ENCODE results near the gene TRHDE. TPM values are rescaled to one million over a fixed set of nuclear protein-coding genes. Genes with fewer than 3 reads are reported as not detected.

The TRHDE gene
- total RNA-seq, 1 experiment from 2014 or later, result 5.5 TPM

- TF ChIP-seq ZSCAN18 (CRISPR knock-in tag; IDR thresholded peaks at IDR 0.05) (no peak), ZNF396 (CRISPR knock-in tag; IDR thresholded peaks at IDR 0.05; ENCODE audit: borderline replicate concordance) (no peak), SP1 (CRISPR knock-in tag; conservative IDR thresholded peaks at IDR 0.05) (peak; percentile 49; the same call in 1 of the 2 replicates), ETV6 (CRISPR knock-in tag; IDR thresholded peaks at IDR 0.05) (peak; percentile 50; the same call in 1 of the 2 replicates), SMAD3 (CRISPR knock-in tag; IDR thresholded peaks at IDR 0.05; ENCODE audit: borderline replicate concordance) (no peak), ZNF532 (CRISPR knock-in tag; IDR thresholded peaks at IDR 0.05; ENCODE audit: borderline replicate concordance) (no peak), IRF1 (CRISPR knock-in tag; IDR thresholded peaks at IDR 0.05) (no peak)
Observed at GRCh38 chr12:72612171-72612570, 340.0 kb downstream of the TRHDE start (continued).

- ChIA-PET POLR2A (no interaction called here), CTCF (no interaction called here)
- no peaks in the 10 kb centered on the region for H3K9me3 Mint-ChIP-seq
- TF ChIP-seq ZNF423 (CRISPR knock-in tag; IDR thresholded peaks at IDR 0.05) (no peak), CREB1 (CRISPR knock-in tag; IDR thresholded peaks at IDR 0.05) (no peak), TEAD4 (CRISPR knock-in tag; IDR thresholded peaks at IDR 0.05) (no peak), ZNF532 (CRISPR knock-in tag; IDR thresholded peaks at IDR 0.05; ENCODE audit: borderline replicate concordance) (no peak), CDX4 (CRISPR knock-in tag; IDR thresholded peaks at IDR 0.05; ENCODE audit: borderline replicate concordance) (no peak), ATF1 (CRISPR knock-in tag; IDR thresholded peaks at IDR 0.05) (no peak), MLX (CRISPR knock-in tag; IDR thresholded peaks at IDR 0.05) (no peak), AR (CRISPR knock-in tag; IDR thresholded peaks at IDR 0.05) (no peak), ZBTB21 (CRISPR knock-in tag; IDR thresholded peaks at IDR 0.05; ENCODE audit: borderline replicate concordance) (no peak), NR2C2 (CRISPR knock-in tag; IDR thresholded peaks at IDR 0.05) (no peak)
- no peak for ATAC-seq
- no peak overlapping the region for H3K4me3 Mint-ChIP-seq
- no peak for DNase-seq (ENCODE audit: low spot score)
- H3K27ac Mint-ChIP-seq, result no peak overlapping the region
- H3K36me3 Mint-ChIP-seq, result no peaks in the 10 kb centered on the region
- H3K4me1 Mint-ChIP-seq, result peaks cover 29% of the 10 kb centered on the region
- no peaks in the 10 kb centered on the region for H3K27me3 Mint-ChIP-seq (ENCODE audit: low read depth)
Observed at GRCh38 chr12:72618764-72619163, 346.6 kb downstream of the TRHDE start.
